ENCODE data around the gene POLD2. TPM values are rescaled to one million over a fixed set of nuclear protein-coding genes. Genes with fewer than 3 reads are reported as not detected.

The POLD2 gene
- total and polyA plus RNA-seq, 2 of the 13 experiments (the other 11 are each of a cell fraction or from before 2014, with no cell fraction given) = 87.6 to 95.1 TPM

DNA sequence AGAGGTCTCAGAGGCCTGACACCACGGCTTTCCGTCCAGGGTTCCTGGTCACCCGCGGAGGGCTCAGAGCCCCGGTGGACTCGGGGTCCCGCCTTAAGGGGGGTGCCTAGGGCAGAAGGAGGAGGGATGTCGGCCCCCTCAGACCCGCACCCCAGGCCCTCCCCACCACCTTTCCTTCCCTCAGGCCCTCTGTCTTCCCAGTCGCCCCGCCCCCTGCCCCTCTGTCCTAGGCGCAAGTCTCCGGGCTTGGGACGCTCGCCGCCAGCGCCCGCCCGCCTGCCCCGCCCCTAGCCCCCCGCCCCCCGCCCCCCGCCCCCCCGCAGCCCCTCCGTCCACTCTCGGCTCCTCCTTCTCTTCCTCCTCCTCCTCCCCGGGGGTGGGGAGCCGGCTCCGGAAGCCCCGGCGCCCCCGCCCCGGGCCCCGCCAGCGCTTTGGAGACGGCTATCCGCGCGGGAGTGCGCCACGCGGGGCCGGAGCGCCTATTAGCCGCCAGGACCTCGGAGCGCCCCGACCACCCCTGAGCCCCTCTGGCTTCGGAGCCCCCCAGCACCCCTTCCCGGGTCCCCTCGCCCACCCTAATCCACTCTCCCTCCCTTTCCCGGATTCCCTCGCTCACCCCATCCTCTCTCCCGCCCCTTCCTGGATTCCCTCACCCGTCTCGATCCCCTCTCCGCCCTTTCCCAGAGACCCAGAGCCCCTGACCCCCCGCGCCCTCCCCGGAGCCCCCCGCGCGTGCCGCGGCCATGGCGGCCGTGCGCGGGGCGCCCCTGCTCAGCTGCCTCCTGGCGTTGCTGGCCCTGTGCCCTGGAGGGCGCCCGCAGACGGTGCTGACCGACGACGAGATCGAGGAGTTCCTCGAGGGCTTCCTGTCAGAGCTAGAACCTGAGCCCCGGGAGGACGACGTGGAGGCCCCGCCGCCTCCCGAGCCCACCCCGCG lies 19.2 kb downstream of the POLD2 start, which contains the start of gene AEBP1 (continued):
- TF ChIP-seq ZSCAN21 (CRISPR knock-in tag; IDR thresholded peaks at IDR 0.05; ENCODE audit: borderline replicate concordance) (no peak), ARID5B (CRISPR knock-in tag; IDR thresholded peaks at IDR 0.05) (no peak), TAF15 (IDR thresholded peaks at IDR 0.05; ENCODE audit: low read depth, low read length, poor library complexity, severe bottlenecking) (no peak)

DNA sequence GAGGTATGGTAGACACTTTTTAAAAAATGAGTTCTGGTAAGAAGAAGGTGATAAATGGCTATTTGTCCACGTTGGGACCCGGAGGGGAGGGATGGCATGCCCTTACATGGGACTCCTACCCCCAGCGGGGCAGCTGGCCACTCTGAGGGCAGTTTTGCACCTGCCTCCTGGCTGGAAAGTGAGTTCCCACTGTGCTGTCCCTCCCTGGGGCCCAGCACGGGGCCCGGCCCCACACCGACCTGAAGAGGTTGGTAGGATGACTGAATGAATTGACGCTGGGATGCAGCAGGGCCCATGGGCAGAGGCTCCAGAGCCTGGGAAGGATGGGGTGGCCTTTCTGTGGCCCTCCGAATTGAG lies 19.8 kb downstream of the POLD2 start:
- Histone ChIP-seq H4K20me1 (ENCODE audit: insufficient read depth, low read length) (no peaks in the 10 kb centered on the region), H2AFZ (ENCODE audit: low read length) (no peak overlapping the region), H3K79me2 (ENCODE audit: insufficient read depth, low read length) (no peaks in the 10 kb centered on the region), H3K27ac (ENCODE audit: extremely low read length, insufficient read depth, low read length) (no peak overlapping the region), H3K4me2 (ENCODE audit: low read depth, low read length) (no peak overlapping the region), H3K36me3 (replicated peaks in 1 of 2; ENCODE audit: control insufficient read depth in 1 of 2, insufficient read depth in 2 of 2, low read length in 2 of 2) (no peaks in the 10 kb centered on the region), H3K9ac (ENCODE audit: insufficient read depth, low read depth, low read length) (no peak overlapping the region), H3K4me1 (ENCODE audit: insufficient read depth, low read length) (peaks cover 41% of the 10 kb centered on the region), H3K27me3 (ENCODE audit: control insufficient read depth in 1 of 2, insufficient read depth in 2 of 2, low read length in 2 of 2) (peaks cover 9 to 41% of the 10 kb centered on the region in 2 experiments; a peak in 4 of 5 replicates), H3K9me3 (ENCODE audit: low read length) (no peaks in the 10 kb centered on the region), H3K4me3 (replicated peaks in 1 of 3; ENCODE audit: insufficient read depth in 1 of 3, low read depth in 2 of 3, low read length in 3 of 3) (no peak overlapping the region)
- no TSS peak for BruUV-seq (replicated peaks)
- intact Hi-C loops (cut with micrococcal nuclease; ENCODE audit: unreplicated experiment) = no loop called here
- TF ChIP-seq ZNF17 (CRISPR knock-in tag; IDR thresholded peaks at IDR 0.05) = no peak
- no peak for TF ChIP-seq ZNF143 (CRISPR knock-in tag; IDR thresholded peaks at IDR 0.05)
- TF ChIP-seq, protein P1, sequence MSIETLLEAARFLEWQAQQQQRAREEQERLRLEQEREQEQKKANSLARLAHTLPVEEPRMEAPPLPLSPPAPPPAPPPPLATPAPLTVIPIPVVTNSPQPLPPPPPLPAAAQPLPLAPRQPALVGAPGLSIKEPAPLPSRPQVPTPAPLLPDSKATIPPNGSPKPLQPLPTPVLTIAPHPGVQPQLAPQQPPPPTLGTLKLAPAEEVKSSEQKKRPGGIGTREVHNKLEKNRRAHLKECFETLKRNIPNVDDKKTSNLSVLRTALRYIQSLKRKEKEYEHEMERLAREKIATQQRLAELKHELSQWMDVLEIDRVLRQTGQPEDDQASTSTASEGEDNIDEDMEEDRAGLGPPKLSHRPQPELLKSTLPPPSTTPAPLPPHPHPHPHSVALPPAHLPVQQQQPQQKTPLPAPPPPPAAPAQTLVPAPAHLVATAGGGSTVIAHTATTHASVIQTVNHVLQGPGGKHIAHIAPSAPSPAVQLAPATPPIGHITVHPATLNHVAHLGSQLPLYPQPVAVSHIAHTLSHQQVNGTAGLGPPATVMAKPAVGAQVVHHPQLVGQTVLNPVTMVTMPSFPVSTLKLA (IDR thresholded peaks at IDR 0.05) = no peak
- no peak for TF ChIP-seq ISX (CRISPR knock-in tag; conservative IDR thresholded peaks at IDR 0.05)
- no peak for TF ChIP-seq TOE1 (CRISPR knock-in tag; IDR thresholded peaks at IDR 0.05)
- 76% methylated on average over 3 of the region's 8 CpGs for WGBS (ENCODE audit: low lambda C conversion rate)
- CTCF ChIA-PET (ENCODE audit: low intra/inter-chr PET ratio, low total read pairs) = no interaction called here
- POLR2A ChIA-PET = no interaction called here
- FAIRE-seq = no peak
- in situ Hi-C loops (cut with HindIII; ENCODE audit: extremely low pct_ligation_motif_present, low pct_unique_long_range_greater_than_20kb) = no loop called here
- ATAC-seq = no peak
- DNase-seq (ENCODE audit: low spot score) = no peak
